Measurements from ENCODE around the gene DRAP1. TPM values are rescaled to one million over a fixed set of nuclear protein-coding genes. Genes with fewer than 3 reads are reported as not detected.

Gene DRAP1
- total and polyA plus RNA-seq, 2 donors from 2014 or later, result 51.2 to 150 TPM

DNA sequence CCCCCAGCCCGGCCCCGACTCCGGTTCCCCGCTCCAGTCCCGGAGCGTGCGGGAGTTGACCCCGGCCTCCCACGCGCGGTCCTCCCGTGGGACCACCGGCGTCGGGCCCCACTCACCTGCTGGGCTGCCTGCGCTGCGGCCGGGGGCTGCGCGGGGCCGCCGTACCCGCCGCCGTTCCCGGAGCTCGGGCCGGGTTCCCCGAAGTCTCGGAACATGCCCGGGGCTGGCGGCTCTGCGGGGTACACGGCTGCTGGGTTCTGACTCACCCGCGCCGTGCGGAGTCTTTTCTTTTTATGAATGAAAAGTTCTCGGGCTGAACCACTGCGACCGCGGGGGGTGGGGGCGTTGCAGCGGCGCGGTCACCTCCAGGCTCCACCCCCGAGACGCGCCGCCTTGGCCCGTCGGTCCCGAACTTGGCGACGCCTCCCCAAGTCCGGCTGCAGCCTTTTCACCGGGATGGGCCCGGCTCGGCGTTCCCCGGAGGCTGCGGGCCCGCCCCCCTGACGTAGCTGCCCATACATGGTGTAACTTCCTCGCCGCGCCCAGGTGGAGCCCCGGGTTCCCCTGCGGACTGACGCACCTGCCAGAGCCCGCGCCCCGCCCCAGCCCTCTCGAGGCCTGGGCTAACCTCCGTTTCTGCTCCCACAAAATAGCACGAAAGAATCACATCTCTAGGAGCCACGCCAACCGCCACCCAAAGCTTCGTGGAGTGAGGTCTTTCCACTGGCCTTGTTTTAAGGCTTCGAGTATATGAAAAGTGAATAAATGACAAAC lies 18.9 kb upstream of the DRAP1 start, which contains the start of gene FOSL1:
TSS of gene FOSL1 (minus strand) at position 264 of the 774 bp plus-strand sequence. CDS start at position 215, 49 bp downstream.
- H3K4me1 ChIP-seq (ENCODE audit: control insufficient read depth in 2 of 3, insufficient read depth in 2 of 3, low read depth in 1 of 3, low read length in 3 of 3), result peaks cover 0 to 6% (median 3%) of the 10 kb centered on the region in 3 donors
- H3K27me3 ChIP-seq (ENCODE audit: control insufficient read depth, insufficient read depth, low read length), result peaks cover 17% of the 10 kb centered on the region
- H3K27ac ChIP-seq (ENCODE audit: low read depth in 2 of 2, low read length in 2 of 2), result no peak within 1 kb of the TSS
- TF ChIP-seq, protein P1, sequence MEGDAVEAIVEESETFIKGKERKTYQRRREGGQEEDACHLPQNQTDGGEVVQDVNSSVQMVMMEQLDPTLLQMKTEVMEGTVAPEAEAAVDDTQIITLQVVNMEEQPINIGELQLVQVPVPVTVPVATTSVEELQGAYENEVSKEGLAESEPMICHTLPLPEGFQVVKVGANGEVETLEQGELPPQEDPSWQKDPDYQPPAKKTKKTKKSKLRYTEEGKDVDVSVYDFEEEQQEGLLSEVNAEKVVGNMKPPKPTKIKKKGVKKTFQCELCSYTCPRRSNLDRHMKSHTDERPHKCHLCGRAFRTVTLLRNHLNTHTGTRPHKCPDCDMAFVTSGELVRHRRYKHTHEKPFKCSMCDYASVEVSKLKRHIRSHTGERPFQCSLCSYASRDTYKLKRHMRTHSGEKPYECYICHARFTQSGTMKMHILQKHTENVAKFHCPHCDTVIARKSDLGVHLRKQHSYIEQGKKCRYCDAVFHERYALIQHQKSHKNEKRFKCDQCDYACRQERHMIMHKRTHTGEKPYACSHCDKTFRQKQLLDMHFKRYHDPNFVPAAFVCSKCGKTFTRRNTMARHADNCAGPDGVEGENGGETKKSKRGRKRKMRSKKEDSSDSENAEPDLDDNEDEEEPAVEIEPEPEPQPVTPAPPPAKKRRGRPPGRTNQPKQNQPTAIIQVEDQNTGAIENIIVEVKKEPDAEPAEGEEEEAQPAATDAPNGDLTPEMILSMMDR (IDR thresholded peaks at IDR 0.05; ENCODE audit: borderline replicate concordance, extremely low read depth, insufficient read depth), result no peak
- H3K9me3 ChIP-seq (ENCODE audit: control insufficient read depth in 2 of 3, insufficient read depth in 1 of 3, low read length in 3 of 3), result no peaks in the 10 kb centered on the region
- DNase-seq, result peak; percentile 73 to 96 (median 80)
- FAIRE-seq, result no peak
- intact Hi-C loops (cut with DNase I), result no loop called here
- H3K4me3 ChIP-seq (ENCODE audit: low read length in 3 of 3), result peak within 1 kb of the TSS in 1 of 3 donors; percentile 47
- H3K36me3 ChIP-seq (ENCODE audit: control insufficient read depth in 2 of 3, insufficient read depth in 3 of 3, low read length in 3 of 3), result no peaks in the 10 kb centered on the region
- H3K9ac ChIP-seq (ENCODE audit: low read length in 3 of 3), result peak within 1 kb of the TSS in 1 of 3 donors; percentile 26

DNA sequence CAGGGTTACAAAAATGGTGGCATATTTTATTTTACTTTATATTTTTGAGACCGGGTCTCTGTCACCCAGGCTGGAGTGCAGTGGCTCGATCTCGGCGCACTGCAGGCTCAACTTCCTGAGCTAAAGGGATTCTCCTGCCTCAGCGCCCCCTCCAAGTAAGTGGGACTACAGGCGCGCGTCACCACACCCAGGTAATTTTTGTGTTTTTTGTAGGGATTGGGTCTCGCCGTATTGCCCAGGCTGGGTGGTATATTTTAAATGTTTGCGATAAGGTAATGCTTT lies 18.4 kb upstream of the DRAP1 start:
- H3K4me1 ChIP-seq (ENCODE audit: control insufficient read depth in 2 of 3, insufficient read depth in 2 of 3, low read depth in 1 of 3, low read length in 3 of 3), result peaks cover 0 to 6% (median 3%) of the 10 kb centered on the region in 3 donors
- DNase-seq (no peak), FAIRE-seq (no peak)
- H3K4me3 ChIP-seq (ENCODE audit: low read length in 3 of 3), result peak overlapping the region in 1 of 3 donors; percentile 47
- H3K36me3 ChIP-seq (ENCODE audit: control insufficient read depth in 2 of 3, insufficient read depth in 3 of 3, low read length in 3 of 3), result no peaks in the 10 kb centered on the region
- peaks cover 17% of the 10 kb centered on the region for H3K27me3 ChIP-seq (ENCODE audit: control insufficient read depth, insufficient read depth, low read length)
- H3K9ac ChIP-seq (ENCODE audit: low read length in 3 of 3), result no peak overlapping the region
- TF ChIP-seq, protein P1 (IDR thresholded peaks at IDR 0.05; ENCODE audit: borderline replicate concordance, extremely low read depth, insufficient read depth), result no peak
- intact Hi-C loops (cut with DNase I), result no loop called here
- no peak overlapping the region for H3K27ac ChIP-seq (ENCODE audit: low read depth in 2 of 2, low read length in 2 of 2)
- no peaks in the 10 kb centered on the region for H3K9me3 ChIP-seq (ENCODE audit: control insufficient read depth in 2 of 3, insufficient read depth in 1 of 3, low read length in 3 of 3)

DNA sequence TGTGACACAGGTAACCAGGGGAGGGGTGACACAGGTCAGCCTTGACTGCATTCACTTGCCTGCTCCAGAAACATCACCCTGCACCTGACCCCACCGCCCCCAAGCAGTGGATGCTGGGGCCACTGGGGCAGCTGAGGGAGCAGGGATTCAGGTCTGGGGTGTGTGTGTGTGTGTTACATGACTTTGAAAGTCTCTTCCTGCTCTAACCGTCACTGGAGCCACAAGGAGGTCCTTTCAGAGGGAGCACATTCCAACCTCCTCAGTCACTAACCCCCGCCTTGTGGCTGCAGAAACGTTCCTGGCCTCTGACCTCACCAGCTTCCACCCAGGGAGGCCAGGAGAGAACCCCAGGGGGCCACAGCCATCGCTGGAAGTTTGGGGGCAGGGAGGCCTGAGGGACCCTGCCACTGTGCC lies 16.2 kb upstream of the DRAP1 start:
- Histone ChIP-seq H3K4me1 (ENCODE audit: control insufficient read depth in 2 of 3, insufficient read depth in 2 of 3, low read depth in 1 of 3, low read length in 3 of 3) (peaks cover 0 to 6% (median 3%) of the 10 kb centered on the region in 3 donors), H3K9me3 (ENCODE audit: control insufficient read depth in 2 of 3, insufficient read depth in 1 of 3, low read length in 3 of 3) (no peaks in the 10 kb centered on the region), H3K36me3 (ENCODE audit: control insufficient read depth in 2 of 3, insufficient read depth in 3 of 3, low read length in 3 of 3) (no peaks in the 10 kb centered on the region), H3K4me3 (ENCODE audit: low read length in 3 of 3) (no peak overlapping the region), H3K27me3 (ENCODE audit: control insufficient read depth, insufficient read depth, low read length) (peaks cover 17% of the 10 kb centered on the region), H3K9ac (ENCODE audit: low read length in 3 of 3) (no peak overlapping the region), H3K27ac (ENCODE audit: low read depth in 2 of 2, low read length in 2 of 2) (no peak overlapping the region)
- FAIRE-seq (no peak), DNase-seq (no peak)
- TF ChIP-seq, protein P1 (IDR thresholded peaks at IDR 0.05; ENCODE audit: borderline replicate concordance, extremely low read depth, insufficient read depth), result no peak
- intact Hi-C loops (cut with DNase I), result no loop called here
